ENCODE results near the gene LIPH. TPM values are rescaled to one million over a fixed set of nuclear protein-coding genes. Genes with fewer than 3 reads are reported as not detected.
"Not testable (repeated sequence)": the region's sequence is repeated elsewhere in the genome, so short reads cannot be mapped to it uniquely, and the experiment has no call there.

The LIPH gene
- total RNA-seq, 6 experiments from 2014 or later, result 0.07 to 1.4 (median 0.24) TPM; not detected in 1

DNA sequence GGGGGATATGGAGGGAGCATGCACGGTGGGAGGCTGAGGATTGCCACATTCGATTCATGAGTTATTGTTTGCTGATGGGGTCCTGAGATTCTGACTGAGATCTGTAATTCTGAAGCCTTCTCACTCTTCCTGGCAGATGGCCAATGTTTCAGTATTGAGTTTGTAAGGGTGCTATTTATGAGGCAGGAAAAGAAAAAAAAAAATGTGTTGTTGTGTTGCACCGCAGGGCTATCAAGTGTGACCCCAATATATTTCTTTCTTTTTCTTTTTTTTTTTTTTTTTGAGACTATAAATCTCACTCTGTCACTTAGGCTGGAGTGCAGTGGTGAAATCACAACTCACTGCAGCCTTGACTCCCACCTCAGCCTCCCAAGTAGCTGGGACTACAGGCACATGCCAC, 30.5 kb upstream of the LIPH start:
- Histone ChIP-seq H3K36me3 (no peaks in the 10 kb centered on the region), H3K4me1 (peaks cover 0 to 9% (median 5%) of the 10 kb centered on the region in 4 donors), H3K9me3 (no peaks in the 10 kb centered on the region), H3K27me3 (no peaks in the 10 kb centered on the region), H3K27ac (no peak overlapping the region), H3K4me3 (no peak overlapping the region)
- no peak for ATAC-seq
- WGBS (ENCODE audit: insufficient coverage, low coverage, low lambda C conversion rate, missing lambda C conversion rate), result 17% methylated on average over 3 of the region's 3 CpGs
- intact Hi-C loops (cut with DNase I), result no loop called here
- DNase-seq, result no peak
- TF ChIP-seq, protein P1, sequence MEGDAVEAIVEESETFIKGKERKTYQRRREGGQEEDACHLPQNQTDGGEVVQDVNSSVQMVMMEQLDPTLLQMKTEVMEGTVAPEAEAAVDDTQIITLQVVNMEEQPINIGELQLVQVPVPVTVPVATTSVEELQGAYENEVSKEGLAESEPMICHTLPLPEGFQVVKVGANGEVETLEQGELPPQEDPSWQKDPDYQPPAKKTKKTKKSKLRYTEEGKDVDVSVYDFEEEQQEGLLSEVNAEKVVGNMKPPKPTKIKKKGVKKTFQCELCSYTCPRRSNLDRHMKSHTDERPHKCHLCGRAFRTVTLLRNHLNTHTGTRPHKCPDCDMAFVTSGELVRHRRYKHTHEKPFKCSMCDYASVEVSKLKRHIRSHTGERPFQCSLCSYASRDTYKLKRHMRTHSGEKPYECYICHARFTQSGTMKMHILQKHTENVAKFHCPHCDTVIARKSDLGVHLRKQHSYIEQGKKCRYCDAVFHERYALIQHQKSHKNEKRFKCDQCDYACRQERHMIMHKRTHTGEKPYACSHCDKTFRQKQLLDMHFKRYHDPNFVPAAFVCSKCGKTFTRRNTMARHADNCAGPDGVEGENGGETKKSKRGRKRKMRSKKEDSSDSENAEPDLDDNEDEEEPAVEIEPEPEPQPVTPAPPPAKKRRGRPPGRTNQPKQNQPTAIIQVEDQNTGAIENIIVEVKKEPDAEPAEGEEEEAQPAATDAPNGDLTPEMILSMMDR (IDR thresholded peaks at IDR 0.05), result no peak
- no peak for TF ChIP-seq POLR2A (IDR thresholded peaks at IDR 0.05)

DNA sequence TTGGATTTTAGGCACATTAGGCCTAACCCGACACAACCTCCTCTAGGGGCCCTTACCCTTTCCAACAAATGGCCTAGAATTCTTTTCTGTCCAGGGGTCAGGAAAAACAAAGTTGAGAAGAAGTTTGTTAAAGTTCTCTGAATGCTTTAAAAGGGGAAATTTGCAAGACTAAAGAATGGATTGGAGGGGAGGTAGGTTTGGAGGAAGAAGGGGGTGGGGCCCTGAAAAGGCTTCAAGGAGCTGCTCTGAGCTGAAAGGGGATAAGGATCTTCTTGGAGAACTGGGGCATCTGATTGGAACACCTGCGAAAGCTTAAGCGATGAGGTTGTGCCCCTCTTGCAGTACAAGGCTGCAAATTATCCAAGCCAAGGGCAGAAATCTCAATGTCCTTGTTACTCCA, 29.8 kb upstream of the LIPH start:
- TF ChIP-seq POLR2A (IDR thresholded peaks at IDR 0.05), result no peak
- TF ChIP-seq, protein P1 (IDR thresholded peaks at IDR 0.05), result no peak
- peaks cover 0 to 5% (median 4%) of the 10 kb centered on the region in 4 donors for H3K4me1 ChIP-seq
- no peak overlapping the region for H3K27ac ChIP-seq
- 87% methylated on average over 3 of the region's 3 CpGs for WGBS (ENCODE audit: insufficient coverage, low coverage, low lambda C conversion rate, missing lambda C conversion rate)
- H3K27me3 ChIP-seq, result no peaks in the 10 kb centered on the region
- ATAC-seq, result no peak
- no peaks in the 10 kb centered on the region for H3K9me3 ChIP-seq
- no peaks in the 10 kb centered on the region for H3K36me3 ChIP-seq
- no peak overlapping the region for H3K4me3 ChIP-seq
- DNase-seq, result no peak
- intact Hi-C loops (cut with DNase I), result no loop called here

DNA sequence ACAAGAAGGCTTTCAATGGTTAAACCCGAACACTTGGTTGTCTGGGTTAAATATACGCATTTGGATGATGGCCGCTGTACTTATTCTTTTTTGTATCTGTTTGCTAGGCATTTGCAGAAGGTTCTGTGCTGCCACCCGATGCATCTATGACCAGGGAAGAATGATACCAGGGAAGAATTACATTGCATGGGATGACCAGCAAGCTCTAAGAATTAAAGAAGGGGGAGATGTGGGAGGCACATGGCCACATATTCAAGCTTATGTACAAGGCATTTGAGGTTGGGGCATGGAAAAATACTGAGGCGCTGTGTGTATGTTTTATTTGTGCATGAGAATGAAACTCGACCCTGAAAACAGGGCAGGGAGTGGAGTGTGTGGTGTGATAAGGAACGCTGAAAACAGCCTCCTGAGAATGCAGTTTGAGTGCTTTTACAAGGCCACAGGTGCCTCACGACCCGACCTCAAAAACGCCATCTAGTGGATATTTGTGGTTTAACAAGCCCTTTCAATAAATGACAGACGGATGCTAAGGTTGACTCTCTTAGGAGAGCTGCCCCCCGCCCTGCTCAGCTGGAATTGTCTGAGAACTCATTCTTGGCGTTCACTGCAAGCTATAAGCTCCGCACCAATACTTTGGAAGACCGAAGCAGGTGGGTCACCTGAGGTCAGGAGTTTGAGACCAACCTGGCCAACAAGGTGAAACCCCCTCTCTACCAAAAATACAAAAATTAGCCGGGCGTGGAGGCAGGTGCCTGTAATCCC, 22.9 kb upstream of the LIPH start:
- TF ChIP-seq, protein P1 (IDR thresholded peaks at IDR 0.05), result peak; percentile 55 to 68 (median 60)
- ATAC-seq, result peak; percentile 72 to 84 (median 80)
- H3K27ac ChIP-seq; DNase-seq; H3K27me3 ChIP-seq; H3K4me1 ChIP-seq; H3K36me3 ChIP-seq; H3K4me3 ChIP-seq; intact Hi-C loops (cut with DNase I); H3K9me3 ChIP-seq: not testable (repeated sequence)
- WGBS (ENCODE audit: insufficient coverage, low coverage, low lambda C conversion rate, missing lambda C conversion rate), result 28% methylated on average over 13 of the region's 17 CpGs

DNA sequence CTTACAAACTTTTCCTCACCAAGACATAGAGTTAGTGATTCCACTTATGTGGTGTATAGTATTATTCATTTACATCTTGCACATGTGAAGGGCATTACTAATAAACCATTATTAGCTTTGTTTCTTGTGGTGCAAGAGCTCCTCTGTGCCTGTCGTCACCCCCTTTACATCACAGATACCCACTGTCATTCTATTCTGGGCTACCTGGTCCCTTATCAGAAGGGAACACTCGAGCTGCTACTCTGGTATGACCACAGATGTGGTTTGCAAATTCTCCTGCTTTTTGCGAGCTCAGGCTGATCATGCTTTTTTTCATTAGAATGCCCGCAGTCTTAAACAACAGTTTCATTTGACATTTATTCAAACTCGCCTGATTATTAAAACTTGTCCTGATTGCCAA, 19.8 kb upstream of the LIPH start:
- Histone ChIP-seq H3K4me1 (no peaks in the 10 kb centered on the region), H3K36me3 (no peaks in the 10 kb centered on the region), H3K27me3 (no peaks in the 10 kb centered on the region), H3K27ac (no peak overlapping the region), H3K9me3 (no peaks in the 10 kb centered on the region), H3K4me3 (no peak overlapping the region)
- DNase-seq (no peak), ATAC-seq (no peak)
- intact Hi-C loops (cut with DNase I), result no loop called here
- no peak for TF ChIP-seq POLR2A (IDR thresholded peaks at IDR 0.05)
- TF ChIP-seq, protein P1 (IDR thresholded peaks at IDR 0.05), result no peak
- 75% methylated on average over 5 of the region's 5 CpGs for WGBS (ENCODE audit: insufficient coverage, low coverage, low lambda C conversion rate, missing lambda C conversion rate)
